ENCODE data around the gene IFNA21. TPM values are rescaled to one million over a fixed set of nuclear protein-coding genes. Genes with fewer than 3 reads are reported as not detected.

The IFNA21 gene
- total and polyA plus RNA-seq, 2 experiments from 2014 or later = not detected

GRCh38 chr9:21155501-21155900 lies 11.0 kb downstream of the IFNA21 start:
- Mint-ChIP-seq H3K4me1 (peaks cover 6% of the 10 kb centered on the region; the same call in 2 of the 3 replicates), H3K36me3 (ENCODE audit: low read depth) (no peaks in the 10 kb centered on the region), H3K9me3 (no peaks in the 10 kb centered on the region), H3K4me3 (no peak overlapping the region), H3K27ac (no peak overlapping the region), H3K27me3 (ENCODE audit: insufficient read depth, low read depth, poor library complexity) (no peaks in the 10 kb centered on the region)
- Histone ChIP-seq H4K20me1 (replicated peaks; ENCODE audit: insufficient read depth) (no peaks in the 10 kb centered on the region), H3K27me3 (ENCODE audit: insufficient read depth) (no peaks in the 10 kb centered on the region), H3K79me2 (replicated peaks; ENCODE audit: insufficient read depth) (no peaks in the 10 kb centered on the region), H3K4me2 (no peak overlapping the region), H3K36me3 (ENCODE audit: insufficient read depth) (no peaks in the 10 kb centered on the region), H3K27ac (ENCODE audit: low read depth) (no peak overlapping the region), H3K4me1 (ENCODE audit: insufficient read depth) (no peaks in the 10 kb centered on the region), H3F3A (replicated peaks; ENCODE audit: low read depth) (no peaks in the 10 kb centered on the region), H3K4me3 (no peak overlapping the region), H3K9me2 (ENCODE audit: insufficient read depth) (no peaks in the 10 kb centered on the region), H2AFZ (no peak overlapping the region)
- ATAC-seq = no peak
- TF ChIP-seq NANOG (IDR thresholded peaks at IDR 0.05; ENCODE audit: borderline replicate concordance) = no peak
- TF ChIP-seq ZNF331 (CRISPR knock-in tag; IDR thresholded peaks at IDR 0.05; ENCODE audit: low read depth) = no peak
- no peak for TF ChIP-seq ZNF462 (CRISPR knock-in tag; IDR thresholded peaks at IDR 0.05)
- TF ChIP-seq POLR2AphosphoS5 (IDR thresholded peaks at IDR 0.05; ENCODE audit: low read depth) = no peak
- TF ChIP-seq STAT1 (IDR thresholded peaks at IDR 0.05; ENCODE audit: unreplicated experiment) = no peak
- TF ChIP-seq EZH2phosphoT487 (IDR thresholded peaks at IDR 0.05; ENCODE audit: unreplicated experiment) = no peak
- TF ChIP-seq EZH2 (IDR thresholded peaks at IDR 0.05; ENCODE audit: low read depth, unreplicated experiment) = no peak
- no peak for TF ChIP-seq JUNB (IDR thresholded peaks at IDR 0.05; ENCODE audit: unreplicated experiment)
- TF ChIP-seq REST (IDR thresholded peaks at IDR 0.05; ENCODE audit: unreplicated experiment) = no peak
- no peak for TF ChIP-seq CREB1 (CRISPR knock-in tag; IDR thresholded peaks at IDR 0.05; ENCODE audit: low read depth)
- no peak for TF ChIP-seq ZNF114 (CRISPR knock-in tag; IDR thresholded peaks at IDR 0.05)
- TF ChIP-seq, protein P1, sequence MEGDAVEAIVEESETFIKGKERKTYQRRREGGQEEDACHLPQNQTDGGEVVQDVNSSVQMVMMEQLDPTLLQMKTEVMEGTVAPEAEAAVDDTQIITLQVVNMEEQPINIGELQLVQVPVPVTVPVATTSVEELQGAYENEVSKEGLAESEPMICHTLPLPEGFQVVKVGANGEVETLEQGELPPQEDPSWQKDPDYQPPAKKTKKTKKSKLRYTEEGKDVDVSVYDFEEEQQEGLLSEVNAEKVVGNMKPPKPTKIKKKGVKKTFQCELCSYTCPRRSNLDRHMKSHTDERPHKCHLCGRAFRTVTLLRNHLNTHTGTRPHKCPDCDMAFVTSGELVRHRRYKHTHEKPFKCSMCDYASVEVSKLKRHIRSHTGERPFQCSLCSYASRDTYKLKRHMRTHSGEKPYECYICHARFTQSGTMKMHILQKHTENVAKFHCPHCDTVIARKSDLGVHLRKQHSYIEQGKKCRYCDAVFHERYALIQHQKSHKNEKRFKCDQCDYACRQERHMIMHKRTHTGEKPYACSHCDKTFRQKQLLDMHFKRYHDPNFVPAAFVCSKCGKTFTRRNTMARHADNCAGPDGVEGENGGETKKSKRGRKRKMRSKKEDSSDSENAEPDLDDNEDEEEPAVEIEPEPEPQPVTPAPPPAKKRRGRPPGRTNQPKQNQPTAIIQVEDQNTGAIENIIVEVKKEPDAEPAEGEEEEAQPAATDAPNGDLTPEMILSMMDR (conservative IDR thresholded peaks at IDR 0.05; ENCODE audit: low read depth in 2 of 2) = no peak
- no peak for TF ChIP-seq ETS1 (IDR thresholded peaks at IDR 0.05)
- DNase-seq (ENCODE audit: low spot score) = no peak

Measured in GM23338 (cell line).